ENCODE results near the gene PLK1.

- TF ChIP-seq EZH2phosphoT487 (IDR thresholded peaks at IDR 0.05; ENCODE audit: low read length) (no peak), CTCF (IDR thresholded peaks at IDR 0.05; ENCODE audit: low read length) (no peak), EZH2 (optimal IDR thresholded peaks at IDR 0.05; ENCODE audit: low read depth, low read length) (no peak)
Measured at GRCh38 chr16:23711785-23712184, 33.1 kb downstream of the PLK1 start.
